Karpas-422 (cell line): ENCODE measurements around the gene COL5A3. TPM values are rescaled to one million over a fixed set of nuclear protein-coding genes. Genes with fewer than 3 reads are reported as not detected.

Source experiments
- DNase-seq: peaks from one replicate; pipeline ENCODE4 v3.0.0-alpha.2; 2015
- H2AFZ ChIP-seq: fragments of 200-600 bp; sonication (generic); 2 replicates; pipeline ENCODE4 v1.6.1; 2014; ENCODE audit warnings: antibody characterized with exemption, low read length, mixed read lengths
- H3K27ac ChIP-seq: fragments of 200-600 bp; sonication (generic); 2 replicates; pipeline ENCODE4 v1.5.1; 2014; ENCODE audit warnings: mild to moderate bottlenecking, low read length, moderate library complexity
- H3K27me3 ChIP-seq: fragments of 200-600 bp; sonication (generic); 2 replicates; pipeline ENCODE4 v1.6.1; 2014; ENCODE audit warnings: low read length, mixed read lengths
- H3K36me3 ChIP-seq: fragments of 200-600 bp; sonication (generic); 2 replicates; pipeline ENCODE4 v1.6.1; 2014; ENCODE audit warnings: low read length, mixed read lengths; ENCODE audit not compliant: insufficient read depth
- H3K4me1 ChIP-seq: fragments of 200-600 bp; sonication (generic); 2 replicates; pipeline ENCODE4 v1.6.1; 2014; ENCODE audit warnings: mild to moderate bottlenecking, low read length, mixed read lengths
- H3K4me2 ChIP-seq: fragments of 200-600 bp; sonication (generic); 2 replicates; pipeline ENCODE4 v1.6.1; 2014; ENCODE audit warnings: low read length, low read depth, mild to moderate bottlenecking; ENCODE audit not compliant: poor library complexity, severe bottlenecking
- H3K4me3 ChIP-seq: fragments of 200-600 bp; sonication (generic); 2 replicates; pipeline ENCODE4 v1.5.1; 2014; ENCODE audit warnings: mild to moderate bottlenecking, antibody characterized with exemption, low read length, mixed read lengths
- H3K79me2 ChIP-seq: fragments of 200-600 bp; sonication (generic); 2 replicates; pipeline ENCODE4 v1.6.1; 2014; ENCODE audit warnings: mild to moderate bottlenecking, low read length, mixed read lengths
- H3K9ac ChIP-seq: fragments of 200-600 bp; sonication (generic); 2 replicates; pipeline ENCODE4 v1.6.0; 2014; ENCODE audit warnings: low read length
- H3K9me2 ChIP-seq: fragments of 200-600 bp; sonication (generic), shearing (Covaris generic); replicated peaks from 2 replicates; pipeline ENCODE4 v1.6.0; 2014; ENCODE audit warnings: mild to moderate bottlenecking, low read length, moderate library complexity; ENCODE audit not compliant: insufficient read depth
- H3K9me3 ChIP-seq: fragments of 300-700, 200-600 bp; sonication (generic); 2 replicates; pipeline ENCODE4 v1.6.1; 2014; ENCODE audit warnings: low read length, mixed read lengths
- H4K20me1 ChIP-seq: fragments of 200-600 bp; sonication (generic); 2 replicates; pipeline ENCODE4 v1.6.1; 2014; ENCODE audit warnings: mild to moderate bottlenecking, antibody characterized with exemption, low read length, low read depth; ENCODE audit not compliant: insufficient read depth
- total RNA-seq: library from RNA; depleted of rRNA; stranded (reverse); fragments of >200 nt; shearing (Covaris generic); gene quantifications from 2 replicates; pipeline ENCODE4 v1.2.3, GENCODE V29; 2014; ENCODE audit warnings: low replicate concordance

Gene COL5A3
- total RNA-seq, 1 experiment from 2014 or later, result not detected

DNA sequence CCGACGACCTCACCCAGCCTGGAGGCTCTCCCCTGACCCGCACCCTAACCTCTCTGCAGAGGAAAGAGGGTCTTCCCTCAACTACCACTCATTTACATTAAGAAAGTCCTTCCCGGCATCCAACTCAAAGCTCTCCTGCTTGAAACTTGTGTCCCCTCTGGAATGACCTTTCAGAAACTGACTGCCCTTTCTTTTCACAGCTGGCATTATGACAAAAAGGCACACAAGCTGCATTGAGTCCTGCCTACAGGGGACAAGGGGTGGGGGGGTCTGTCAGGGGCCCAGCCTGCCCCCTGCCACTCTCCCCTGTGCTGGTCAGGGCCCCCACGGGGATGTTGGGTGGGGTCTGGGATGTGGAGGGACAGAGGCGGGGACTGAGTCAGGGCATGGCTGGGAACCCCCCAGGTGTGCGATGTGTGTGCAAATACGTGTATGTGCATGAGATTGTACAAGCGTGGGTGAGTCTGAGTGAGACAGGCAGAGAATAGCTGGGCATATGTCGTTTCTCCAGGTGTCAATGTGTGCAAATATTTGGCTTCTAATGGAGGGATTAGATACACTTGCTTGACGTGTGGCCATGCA lies 2.0 kb downstream of the COL5A3 start:
- H3K27ac ChIP-seq, result no peak overlapping the region
- H3K4me1 ChIP-seq, result peaks cover 4% of the 10 kb centered on the region
- no peak overlapping the region for H3K4me3 ChIP-seq
- no peak for DNase-seq
- H3K36me3 ChIP-seq, result no peaks in the 10 kb centered on the region
- no peaks in the 10 kb centered on the region for H4K20me1 ChIP-seq
- no peak overlapping the region for H3K4me2 ChIP-seq
- no peaks in the 10 kb centered on the region for H3K27me3 ChIP-seq
- H3K9me2 ChIP-seq, result no peaks in the 10 kb centered on the region
- no peaks in the 10 kb centered on the region for H3K79me2 ChIP-seq
- no peak overlapping the region for H3K9ac ChIP-seq
- no peak overlapping the region for H2AFZ ChIP-seq
- no peaks in the 10 kb centered on the region for H3K9me3 ChIP-seq

GRCh38 chr19:10007371-10008183 lies 2.7 kb downstream of the COL5A3 start:
- Histone ChIP-seq H3K79me2 (no peaks in the 10 kb centered on the region), H3K9me2 (no peaks in the 10 kb centered on the region), H3K4me1 (peaks cover 4% of the 10 kb centered on the region), H3K9ac (no peak overlapping the region), H3K4me3 (no peak overlapping the region), H4K20me1 (no peaks in the 10 kb centered on the region), H3K36me3 (no peaks in the 10 kb centered on the region), H3K27ac (no peak overlapping the region), H3K9me3 (no peaks in the 10 kb centered on the region), H3K4me2 (no peak overlapping the region), H2AFZ (no peak overlapping the region), H3K27me3 (no peaks in the 10 kb centered on the region)
- no peak for DNase-seq

- H3K79me2 ChIP-seq, result no peaks in the 10 kb centered on the region
- H3K9me2 ChIP-seq, result no peaks in the 10 kb centered on the region
- no peak for DNase-seq
- H3K9ac ChIP-seq, result no peak overlapping the region
- no peaks in the 10 kb centered on the region for H3K27me3 ChIP-seq
- no peaks in the 10 kb centered on the region for H3K36me3 ChIP-seq
- no peak overlapping the region for H2AFZ ChIP-seq
- no peak overlapping the region for H3K4me3 ChIP-seq
- H3K9me3 ChIP-seq, result no peaks in the 10 kb centered on the region
- H3K27ac ChIP-seq, result no peak overlapping the region
- no peaks in the 10 kb centered on the region for H4K20me1 ChIP-seq
- H3K4me2 ChIP-seq, result no peak overlapping the region
- H3K4me1 ChIP-seq, result peaks cover 4% of the 10 kb centered on the region
These were observed 3.5 kb downstream of the COL5A3 start for GRCh38 chr19:10006752-10007323.

GRCh38 chr19:10006335-10006708 lies 4.0 kb downstream of the COL5A3 start:
- peaks cover 4% of the 10 kb centered on the region for H3K4me1 ChIP-seq
- H3K27me3 ChIP-seq, result no peaks in the 10 kb centered on the region
- H4K20me1 ChIP-seq, result no peaks in the 10 kb centered on the region
- no peaks in the 10 kb centered on the region for H3K36me3 ChIP-seq
- H3K79me2 ChIP-seq, result no peaks in the 10 kb centered on the region
- no peaks in the 10 kb centered on the region for H3K9me3 ChIP-seq
- no peak overlapping the region for H3K4me3 ChIP-seq
- no peak for DNase-seq
- no peak overlapping the region for H3K9ac ChIP-seq
- no peak overlapping the region for H3K4me2 ChIP-seq
- H2AFZ ChIP-seq, result no peak overlapping the region
- H3K27ac ChIP-seq, result no peak overlapping the region
- H3K9me2 ChIP-seq, result no peaks in the 10 kb centered on the region

DNA sequence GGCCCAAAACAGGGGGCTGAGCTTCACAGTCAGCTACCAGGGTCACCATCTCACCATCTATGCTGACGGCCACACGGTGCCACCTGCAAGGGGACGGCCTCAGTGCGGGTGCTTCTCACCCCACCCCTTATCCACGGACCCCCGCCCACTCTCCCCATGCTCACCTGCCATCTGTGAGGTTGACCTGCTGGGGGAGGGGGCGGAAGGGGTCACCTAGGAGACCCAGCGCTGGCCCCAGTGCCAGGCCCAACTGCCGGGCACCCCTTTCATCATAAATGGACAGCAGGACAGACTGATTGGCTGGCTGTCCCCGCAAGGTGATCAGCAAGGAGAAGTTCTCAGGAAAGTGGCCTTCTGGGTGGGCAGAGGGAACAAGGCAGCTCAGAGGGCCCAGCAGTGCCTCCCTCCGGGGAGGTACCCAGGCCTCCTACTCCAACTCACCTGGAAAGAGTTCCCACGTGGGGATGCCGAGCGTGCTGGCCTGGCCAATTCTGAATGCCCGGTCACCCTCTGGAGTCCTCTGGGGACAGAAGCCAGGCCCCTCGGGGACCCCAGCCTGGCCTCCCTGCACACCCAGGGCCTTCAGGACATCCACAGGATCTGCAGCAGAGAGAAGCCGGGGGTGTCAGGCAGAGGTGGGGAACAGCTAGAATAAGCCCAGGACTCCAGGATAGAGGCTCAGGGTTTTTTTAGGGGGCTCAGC lies 4.5 kb downstream of the COL5A3 start:
- Histone ChIP-seq H3K4me1 (peaks cover 4% of the 10 kb centered on the region), H3K4me3 (no peak overlapping the region)
- no peak for DNase-seq

DNA sequence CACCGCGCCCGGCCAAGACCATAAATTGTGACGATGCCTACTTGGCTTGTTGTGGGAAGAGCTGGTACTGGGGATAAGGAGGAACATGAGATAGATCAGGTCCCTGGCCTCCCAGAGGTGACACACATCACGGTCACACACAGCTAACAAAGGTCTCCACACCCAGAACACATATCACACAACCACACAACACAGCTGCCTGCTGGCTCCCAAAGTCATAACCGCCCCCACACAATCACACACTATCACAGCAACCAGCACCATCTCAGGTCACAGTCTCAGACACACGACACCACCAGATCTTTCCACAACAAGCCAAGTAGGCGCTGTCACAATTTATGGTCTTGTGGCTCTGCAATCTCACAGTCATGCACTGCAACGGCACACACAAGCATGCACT lies 5.7 kb downstream of the COL5A3 start:
- Histone ChIP-seq H3K36me3 (no peaks in the 10 kb centered on the region), H3K9me2 (no peaks in the 10 kb centered on the region), H3K9me3 (no peaks in the 10 kb centered on the region), H3K4me3 (no peak overlapping the region), H3K4me1 (peaks cover 4% of the 10 kb centered on the region), H2AFZ (no peak overlapping the region), H3K27me3 (no peaks in the 10 kb centered on the region), H4K20me1 (no peaks in the 10 kb centered on the region), H3K79me2 (no peaks in the 10 kb centered on the region), H3K9ac (no peak overlapping the region), H3K4me2 (no peak overlapping the region), H3K27ac (no peak overlapping the region)
- no peak for DNase-seq

More for the DNA sequence above, 4.5 kb downstream of the COL5A3 start:
- Histone ChIP-seq H3K9me3 (no peaks in the 10 kb centered on the region), H4K20me1 (no peaks in the 10 kb centered on the region), H2AFZ (no peak overlapping the region), H3K79me2 (no peaks in the 10 kb centered on the region), H3K27me3 (no peaks in the 10 kb centered on the region), H3K27ac (no peak overlapping the region), H3K36me3 (no peaks in the 10 kb centered on the region), H3K9ac (no peak overlapping the region), H3K4me2 (no peak overlapping the region), H3K9me2 (no peaks in the 10 kb centered on the region)

- Histone ChIP-seq H3K27me3 (no peaks in the 10 kb centered on the region), H3K4me2 (no peak overlapping the region), H2AFZ (no peak overlapping the region), H3K4me3 (no peak overlapping the region), H3K4me1 (peaks cover 3% of the 10 kb centered on the region), H4K20me1 (no peaks in the 10 kb centered on the region), H3K79me2 (no peaks in the 10 kb centered on the region), H3K36me3 (no peaks in the 10 kb centered on the region), H3K9me3 (no peaks in the 10 kb centered on the region), H3K9me2 (no peaks in the 10 kb centered on the region), H3K27ac (no peak overlapping the region), H3K9ac (no peak overlapping the region)
- no peak for DNase-seq
These were observed 7.0 kb downstream of the COL5A3 start for GRCh38 chr19:10003271-10003670.

DNA sequence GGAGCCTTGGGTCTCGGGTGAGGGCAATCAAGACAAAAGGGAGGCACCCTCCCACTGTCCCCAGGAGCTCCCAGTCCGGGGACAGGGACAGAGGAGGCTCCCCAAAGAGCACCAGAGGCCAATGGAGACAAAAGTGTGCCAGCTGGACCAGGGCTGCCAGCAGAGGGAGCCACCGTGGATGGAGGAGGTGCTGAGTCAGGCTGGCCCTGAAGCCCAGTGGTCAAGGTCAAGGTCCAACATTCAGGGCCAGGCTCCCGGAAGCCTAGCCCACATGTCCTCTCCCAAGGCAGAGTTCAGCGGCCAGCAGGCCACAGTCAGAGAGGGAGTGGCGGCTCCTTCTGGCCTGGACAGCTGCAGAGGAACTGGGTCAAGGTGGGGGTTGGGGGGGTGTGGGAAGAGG lies 8.4 kb downstream of the COL5A3 start:
- H3K36me3 ChIP-seq, result no peaks in the 10 kb centered on the region
- no peak overlapping the region for H3K4me3 ChIP-seq
- no peaks in the 10 kb centered on the region for H4K20me1 ChIP-seq
- H3K9ac ChIP-seq, result no peak overlapping the region
- no peaks in the 10 kb centered on the region for H3K9me3 ChIP-seq
- no peak overlapping the region for H2AFZ ChIP-seq
- no peaks in the 10 kb centered on the region for H3K27me3 ChIP-seq
- H3K27ac ChIP-seq, result no peak overlapping the region
- no peaks in the 10 kb centered on the region for H3K79me2 ChIP-seq
- no peak overlapping the region for H3K4me2 ChIP-seq
- peak; percentile 66 for DNase-seq
- no peaks in the 10 kb centered on the region for H3K9me2 ChIP-seq
- H3K4me1 ChIP-seq, result no peaks in the 10 kb centered on the region
